CD4-positive, alpha-beta T cell treated with Interleukin-10 for 1 hour (primary cell): Measurements from ENCODE around the gene PSD4.
A peak's percentile ranks its signal among the peaks of the same experiment; 100 is the strongest.

Experiments used
- DNase-seq: peaks from one replicate; pipeline ENCODE4 v3.0.0-alpha.2; 2020

PSD4 gene

GRCh38 chr2:113173542-113174375 is at the start of gene PSD4:
Gene PSD4 (plus strand): TSS chr2:113173971. CDS start chr2:113182457, 8,486 bp downstream.
- DNase-seq = peak; percentile 85

GRCh38 chr2:113124181-113124961 is 49.4 kb upstream of the PSD4 start:
- no peak for DNase-seq

GRCh38 chr2:113124984-113125855 is 48.6 kb upstream of the PSD4 start:
- no peak for DNase-seq

GRCh38 chr2:113126845-113127645 is 46.7 kb upstream of the PSD4 start, which contains the start of gene IL1RN:
Gene IL1RN (plus strand): TSS chr2:113127598. CDS start chr2:113127625, 27 bp downstream.
- DNase-seq = peak; percentile 19

GRCh38 chr2:113127646-113128570 is 45.9 kb upstream of the PSD4 start:
- DNase-seq = no peak

- DNase-seq = no peak
These were observed 44.2 kb upstream of the PSD4 start for GRCh38 chr2:113129519-113130078.

GRCh38 chr2:113131352-113132185 is 42.2 kb upstream of the PSD4 start:
- DNase-seq = no peak

- DNase-seq = no peak
These were observed 41.3 kb upstream of the PSD4 start for GRCh38 chr2:113132414-113133021.

- no peak for DNase-seq
These were observed 39.8 kb upstream of the PSD4 start for GRCh38 chr2:113133704-113134598.

GRCh38 chr2:113134717-113135116 is 39.1 kb upstream of the PSD4 start:
- no peak for DNase-seq

GRCh38 chr2:113135317-113135716 is 38.5 kb upstream of the PSD4 start:
- no peak for DNase-seq

GRCh38 chr2:113136828-113137775 is 36.7 kb upstream of the PSD4 start:
- DNase-seq = peak; percentile 55

GRCh38 chr2:113137827-113138226 is 35.9 kb upstream of the PSD4 start:
- DNase-seq = no peak

GRCh38 chr2:113138428-113139322 is 35.1 kb upstream of the PSD4 start:
- DNase-seq = peak; percentile 86

- DNase-seq = no peak
These were observed 32.3 kb upstream of the PSD4 start for GRCh38 chr2:113141451-113141850.

- DNase-seq = no peak
These were observed 31.5 kb upstream of the PSD4 start for GRCh38 chr2:113142290-113142689.
